HCT116 (cell line): ENCODE measurements around the gene TAF6L. TPM values are rescaled to one million over a fixed set of nuclear protein-coding genes. Genes with fewer than 3 reads are reported as not detected.
"Not testable (repeated sequence)": the region's sequence is repeated elsewhere in the genome, so short reads cannot be mapped to it uniquely, and the experiment has no call there.

Experiments
- ATAC-seq: fragments of 200-7000 bp; cut with Tn5 transposase; 2 replicates; pipeline ENCODE4 v1.9.1; 2020; ENCODE audit warnings: mild to moderate bottlenecking, moderate library complexity
- BruUV-seq: library from RNA; stranded (reverse); fragments of 400-500 nt; replicated peaks from 2 replicates; lab custom pipeline; 2021; lab: Mats Ljungman, UMichigan
- CTCF ChIA-PET: fragments of 300-600 bp; sonication (Branson Sonifier 250); formaldehyde crosslinking; loops from one replicate; lab custom pipeline; 2021; ENCODE audit warnings: antibody characterized with exemption; lab: Charles Lee
- POLR2A ChIA-PET: fragments of 300-600, 350-600 bp; sonication (Branson Sonifier 250); formaldehyde crosslinking; loops from one replicate; lab custom pipeline; 2021; ENCODE audit warnings: antibody characterized with exemption; lab: Charles Lee
- RAD21 ChIA-PET, 2 experiments: fragments of 300-600 bp; sonication (Branson Sonifier 250); formaldehyde crosslinking; loops; one replicate each; lab custom pipeline; 2023; ENCODE audit warnings: low total read pairs in 2 of 2; ENCODE audit not compliant: uncharacterized antibody in 2 of 2, unreplicated experiment in 2 of 2, low non-redundant PET in 1 of 2; lab: Charles Lee
- DNase-seq: peaks from one replicate; pipeline ENCODE4 v3.0.0-alpha.2; 2010; ENCODE audit warnings: low read depth, low spot score
- H2AFZ ChIP-seq: fragments of 200-600 bp; shearing (Covaris generic), sonication (generic); 2 replicates; pipeline ENCODE4 v1.6.1; 2017; ENCODE audit warnings: low read depth, mixed run types, mixed read lengths, antibody characterized with exemption, low read length; ENCODE audit not compliant: poor library complexity, severe bottlenecking
- H3K27ac ChIP-seq: 2 replicates; pipeline ENCODE4 v1.5.1; 2012; ENCODE audit warnings: low read depth, low read length
- H3K27me3 ChIP-seq: fragments of 200-600 bp; sonication (generic); 2 replicates; pipeline ENCODE4 v1.6.1; 2016; ENCODE audit warnings: mixed run types, low read length, mixed read lengths; ENCODE audit not compliant: insufficient read depth
- H3K36me3 ChIP-seq, 2 experiments: fragments of 200-500 bp in 1 of 2; fragments of 200-600 bp in 1 of 2; sonication (Bioruptor generic) in 1 of 2; sonication (generic) in 1 of 2; 2 replicates each; pipeline versions ENCODE4 v1.5.1 to v1.6.1; 2014 to 2016; ENCODE audit warnings: low read length in 2 of 2, inconsistent platforms in 1 of 2, mixed read lengths in 1 of 2, mixed run types in 1 of 2; ENCODE audit not compliant: insufficient read depth in 2 of 2, control insufficient read depth in 1 of 2
- H3K4me1 ChIP-seq, 2 experiments: fragments of 200-600 bp in 1 of 2; sonication (generic) in 1 of 2; 2 replicates each; pipeline versions ENCODE4 v1.5.1 to v1.6.1; 2012 to 2017; ENCODE audit warnings: low read length in 2 of 2, inconsistent platforms in 1 of 2, mild to moderate bottlenecking in 1 of 2, mixed read lengths in 1 of 2, mixed run types in 1 of 2, moderate library complexity in 1 of 2; ENCODE audit not compliant: insufficient read depth in 2 of 2, control insufficient read depth in 1 of 2
- H3K4me2 ChIP-seq: fragments of 200-600 bp; sonication (generic); 2 replicates; pipeline ENCODE4 v1.6.1; 2017; ENCODE audit warnings: mixed run types, low read length, mixed read lengths
- H3K4me3 ChIP-seq, 2 experiments: fragments of 200-600 bp in 1 of 2; sonication (generic) in 1 of 2; replicated peaks in 1 of 2; 2 replicates each; pipeline ENCODE4 v1.5.1; 2011 to 2016; ENCODE audit warnings: low read length in 2 of 2, control low read depth in 1 of 2, low read depth in 1 of 2, mild to moderate bottlenecking in 1 of 2, mixed read lengths in 1 of 2, mixed run types in 1 of 2
- H3K79me2 ChIP-seq: fragments of 200-600 bp; sonication (generic); 2 replicates; pipeline ENCODE4 v1.6.1; 2017; ENCODE audit warnings: mild to moderate bottlenecking, mixed run types, low read length, moderate library complexity, mixed read lengths; ENCODE audit not compliant: insufficient read depth
- H3K9ac ChIP-seq: fragments of 200-600 bp; sonication (generic); 2 replicates; pipeline ENCODE4 v1.6.1; 2016; ENCODE audit warnings: low read length, mixed read lengths
- H3K9me2 ChIP-seq: fragments of 200-600 bp; sonication (generic), shearing (Covaris generic); 2 replicates; pipeline ENCODE4 v1.6.1; 2017; ENCODE audit warnings: mixed run types, mild to moderate bottlenecking, moderate library complexity; ENCODE audit not compliant: insufficient read depth
- H3K9me3 ChIP-seq, 2 experiments: fragments of 200-500 bp in 1 of 2; fragments of 200-600 bp in 1 of 2; sonication (Bioruptor generic) in 1 of 2; sonication (generic) in 1 of 2; 2 replicates each; pipeline ENCODE4 v1.6.1; 2014 to 2017; ENCODE audit warnings: low read length in 2 of 2, mixed read lengths in 2 of 2, inconsistent platforms in 1 of 2, low read depth in 1 of 2, mild to moderate bottlenecking in 1 of 2, mixed run types in 1 of 2, moderate library complexity in 1 of 2; ENCODE audit not compliant: control insufficient read depth in 1 of 2, insufficient read depth in 1 of 2
- H4K20me1 ChIP-seq: fragments of 200-600 bp; sonication (generic), shearing (Covaris generic); 2 replicates; pipeline ENCODE4 v1.6.1; 2017; ENCODE audit warnings: mixed run types, mild to moderate bottlenecking, moderate library complexity; ENCODE audit not compliant: insufficient read depth
- ATF3 ChIP-seq: IDR thresholded peaks from 2 replicates; pipeline ENCODE4 v1.6.1; 2012
- CBX3 ChIP-seq: IDR thresholded peaks from 2 replicates; pipeline ENCODE4 v1.6.1; 2012; ENCODE audit warnings: low read depth
- POLR2AphosphoS5 ChIP-seq: IDR thresholded peaks from 2 replicates; pipeline ENCODE4 v1.6.1; 2011; ENCODE audit warnings: mild to moderate bottlenecking, low read depth, low read length, moderate library complexity
- SIN3A ChIP-seq: IDR thresholded peaks from 2 replicates; pipeline ENCODE4 v1.6.1; 2012; ENCODE audit warnings: low read depth
- SRF ChIP-seq: IDR thresholded peaks from 2 replicates; pipeline ENCODE4 v1.6.1; 2012; ENCODE audit warnings: low read depth
- ZNF274 ChIP-seq: fragments of 200-500 bp; sonication (Bioruptor generic); IDR thresholded peaks from 2 replicates; pipeline ENCODE4 v1.6.1; 2014; ENCODE audit warnings: mild to moderate bottlenecking, low read depth, low read length, inconsistent platforms
- intact Hi-C: fragments of 100-400 bp; cut with micrococcal nuclease; formaldehyde crosslinking; loops from 2 replicates; pipeline ENCODE4 v1.10.0; 2022
- total RNA-seq: library from RNA; stranded (reverse); gene quantifications from one replicate; pipeline ENCODE4 v1.2.1, GENCODE V29; 2021; ENCODE audit not compliant: unreplicated experiment

TAF6L gene
- total RNA-seq, 1 experiment from 2014 or later: 24.2 TPM

- Histone ChIP-seq H3K9ac (no peak overlapping the region), H3K4me2 (no peak overlapping the region), H3K4me1 (no peaks in the 10 kb centered on the region; a peak in 1 of 4 replicates), H3K4me3 (no peak overlapping the region), H4K20me1 (no peaks in the 10 kb centered on the region), H3K36me3 (no peaks in the 10 kb centered on the region), H3K9me3 (no peaks in the 10 kb centered on the region), H3K27ac (no peak overlapping the region), H3K27me3 (no peaks in the 10 kb centered on the region), H2AFZ (no peak overlapping the region), H3K79me2 (no peaks in the 10 kb centered on the region), H3K9me2 (no peaks in the 10 kb centered on the region)
- TF ChIP-seq CBX3 (no peak), ATF3 (no peak), POLR2AphosphoS5 (no peak), SRF (no peak), ZNF274 (no peak), SIN3A (no peak)
- no TSS peak for BruUV-seq
- intact Hi-C loops: no loop called here
- ChIA-PET RAD21 (no interaction called here), CTCF (no interaction called here), POLR2A (interaction anchor here (1.2 kb wide), 1 partner anchor 13 kb away, joined by 3 read pairs; the partner anchor contains the start of gene POLR2G)
- ATAC-seq (no peak), DNase-seq (no peak)
Observed at GRCh38 chr11:62747475-62748160, 23.6 kb upstream of the TAF6L start.

GRCh38 chr11:62749931-62750330 is 21.3 kb upstream of the TAF6L start:
- H3K9me3 ChIP-seq, H3K36me3 ChIP-seq, H3K4me3 ChIP-seq, RAD21 ChIA-PET, intact Hi-C loops, H3K9me2 ChIP-seq, ATAC-seq, H3K79me2 ChIP-seq, H3K27ac ChIP-seq, H4K20me1 ChIP-seq, CTCF ChIA-PET, H3K27me3 ChIP-seq, BruUV-seq, H3K4me2 ChIP-seq, H2AFZ ChIP-seq, DNase-seq, H3K9ac ChIP-seq: not testable (repeated sequence)
- POLR2A ChIA-PET: interaction anchor here (1.6 kb wide), 1 partner anchor 22 kb away, joined by 4 read pairs; the partner anchor contains the start of genes HNRNPUL2 and TTC9C
- peaks cover 4 to 15% of the 10 kb centered on the region in 2 experiments; a peak in 3 of 4 replicates for H3K4me1 ChIP-seq
